ENCODE data around the gene PACC1. TPM values are rescaled to one million over a fixed set of nuclear protein-coding genes. Genes with fewer than 3 reads are reported as not detected.
"Not testable (repeated sequence)": the region's sequence is repeated elsewhere in the genome, so short reads cannot be mapped to it uniquely, and the experiment has no call there.

Gene PACC1
- total RNA-seq, 1 donor from 2014 or later: 2.4 TPM

DNA sequence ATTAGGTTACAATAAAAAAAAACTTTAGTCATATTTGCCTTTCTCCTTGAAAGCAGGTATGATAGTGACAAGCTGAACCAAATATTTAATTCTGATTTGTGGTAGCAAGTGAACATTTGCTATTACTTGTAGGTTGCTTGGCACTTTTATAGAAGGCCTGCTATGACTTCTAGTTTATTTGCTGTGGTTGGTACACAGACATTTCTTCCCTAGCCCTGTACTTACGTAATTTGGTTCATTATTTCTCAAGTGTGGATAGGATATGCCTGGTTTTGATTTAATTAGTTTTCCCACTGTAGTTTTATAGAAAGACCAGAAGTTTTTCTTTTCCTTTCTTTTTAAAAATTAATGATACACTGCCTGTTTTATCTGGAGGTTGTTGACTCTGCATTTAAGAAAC lies 73.6 kb downstream of the PACC1 start:
- DNase-seq (ENCODE audit: low spot score): no peak

DNA sequence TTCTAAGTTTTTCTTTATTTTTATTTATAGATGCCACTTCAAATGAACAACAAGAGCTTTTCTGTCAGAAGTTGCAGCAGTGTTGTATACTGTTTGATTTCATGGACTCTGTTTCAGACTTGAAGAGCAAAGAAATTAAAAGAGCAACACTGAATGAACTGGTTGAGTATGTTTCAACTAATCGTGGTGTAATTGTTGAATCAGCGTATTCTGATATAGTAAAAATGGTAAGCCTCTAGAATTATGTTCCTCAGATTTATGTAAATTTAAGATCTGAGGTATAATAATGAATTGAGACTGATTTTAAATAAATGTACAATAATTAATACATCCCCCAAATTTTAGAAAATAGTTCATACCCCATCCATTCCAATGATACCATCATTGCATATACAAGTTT lies 85.6 kb downstream of the PACC1 start:
- no peak for DNase-seq (ENCODE audit: low spot score)

DNA sequence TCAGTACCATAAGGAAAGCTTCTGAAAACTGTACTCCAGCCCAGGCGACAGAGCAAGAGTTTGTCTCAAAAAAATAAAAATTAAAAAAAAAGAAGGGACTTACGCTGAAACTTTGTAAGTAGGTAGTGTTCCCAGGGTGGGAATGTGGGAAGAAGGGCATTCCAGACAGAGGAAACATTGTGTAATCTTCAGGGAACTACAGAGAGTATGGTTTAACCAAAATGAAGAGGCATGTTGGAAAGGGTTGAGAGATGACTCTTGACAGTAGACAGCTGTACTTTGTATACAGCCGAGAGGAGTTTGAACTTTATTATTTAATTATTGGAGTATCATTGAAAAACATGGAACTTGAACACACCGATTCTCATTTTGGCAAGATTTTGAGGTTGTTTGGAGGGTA lies 86.4 kb downstream of the PACC1 start:
- DNase-seq (ENCODE audit: low spot score): no peak

DNA sequence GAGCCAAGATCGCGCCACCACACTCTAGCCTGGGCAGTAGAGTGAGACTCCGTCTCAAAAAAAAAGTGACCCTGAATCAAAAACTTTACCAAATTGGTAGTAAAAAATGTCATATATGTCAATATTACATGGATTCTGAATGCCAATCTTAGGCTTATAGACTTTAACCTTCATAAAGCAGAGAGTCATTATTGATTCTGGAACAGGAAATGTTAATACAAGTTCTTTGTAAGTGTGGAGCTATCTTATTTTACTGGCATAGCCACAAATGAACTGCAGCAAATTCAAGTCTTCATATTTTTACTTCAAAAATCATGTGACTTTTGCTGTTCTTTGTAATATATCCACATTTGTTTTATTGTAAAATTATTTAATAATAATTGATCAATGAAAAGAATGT lies 88.1 kb downstream of the PACC1 start:
- no peak for DNase-seq (ENCODE audit: low spot score)

DNA sequence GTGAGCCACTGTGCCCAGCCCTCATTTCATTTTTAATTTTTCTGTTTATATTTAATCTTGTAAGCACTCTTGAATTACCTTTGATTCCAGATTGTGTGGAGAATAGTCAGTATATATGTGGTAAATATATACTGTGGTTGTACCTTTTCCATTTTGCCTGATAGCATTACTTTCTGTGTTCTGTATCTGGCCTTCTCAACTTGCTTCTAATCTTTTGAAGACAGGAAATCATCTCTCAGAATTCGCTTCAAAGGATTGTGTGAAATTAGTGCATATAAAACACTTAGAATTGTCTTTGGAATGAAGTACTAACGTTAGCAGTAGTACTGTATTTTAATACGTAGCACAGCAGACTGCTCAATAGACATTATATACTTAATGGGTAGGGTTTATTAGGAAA lies 91.6 kb downstream of the PACC1 start:
- DNase-seq (ENCODE audit: low spot score): no peak

DNA sequence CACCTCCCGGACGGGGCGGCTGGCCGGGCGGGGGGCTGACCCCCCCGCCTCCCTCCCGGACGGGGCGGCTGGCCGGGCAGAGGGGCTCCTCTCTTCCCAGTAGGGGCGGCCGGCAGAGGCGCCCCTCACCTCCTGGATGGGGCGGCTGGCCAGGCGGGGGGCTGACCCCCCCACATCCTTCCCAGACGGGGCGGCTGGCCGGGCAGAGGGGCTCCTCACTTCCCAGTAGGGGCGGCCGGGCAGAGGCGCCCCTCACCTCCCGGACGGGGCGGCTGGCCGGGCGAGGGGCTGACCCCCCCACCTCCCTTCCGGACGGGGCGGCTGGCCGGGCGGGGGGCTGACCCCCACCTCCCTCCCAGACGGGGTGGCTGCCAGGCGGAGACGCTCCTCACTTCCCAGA lies 93.7 kb downstream of the PACC1 start:
- DNase-seq (ENCODE audit: low spot score): not testable (repeated sequence)

DNA sequence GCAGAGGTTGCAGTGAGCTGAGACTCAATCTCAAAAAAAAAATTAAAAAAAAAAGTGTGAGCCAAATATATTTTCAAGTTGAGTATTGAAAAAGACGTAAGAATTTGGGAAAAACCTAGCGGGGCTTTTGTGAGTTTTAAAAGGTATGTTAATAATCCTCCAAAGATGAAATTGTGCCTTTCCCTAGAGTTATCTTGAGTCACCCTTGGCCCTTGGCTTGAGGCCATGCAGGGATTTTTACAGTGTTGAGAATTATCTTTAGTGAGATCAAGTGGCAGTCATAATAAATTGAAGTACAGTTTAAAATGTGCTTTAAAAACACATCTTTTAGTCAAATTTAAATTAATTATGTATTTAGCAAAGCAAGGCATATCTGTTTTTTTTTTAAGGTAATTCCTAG lies 96.8 kb downstream of the PACC1 start:
- DNase-seq (ENCODE audit: low spot score): no peak

DNA sequence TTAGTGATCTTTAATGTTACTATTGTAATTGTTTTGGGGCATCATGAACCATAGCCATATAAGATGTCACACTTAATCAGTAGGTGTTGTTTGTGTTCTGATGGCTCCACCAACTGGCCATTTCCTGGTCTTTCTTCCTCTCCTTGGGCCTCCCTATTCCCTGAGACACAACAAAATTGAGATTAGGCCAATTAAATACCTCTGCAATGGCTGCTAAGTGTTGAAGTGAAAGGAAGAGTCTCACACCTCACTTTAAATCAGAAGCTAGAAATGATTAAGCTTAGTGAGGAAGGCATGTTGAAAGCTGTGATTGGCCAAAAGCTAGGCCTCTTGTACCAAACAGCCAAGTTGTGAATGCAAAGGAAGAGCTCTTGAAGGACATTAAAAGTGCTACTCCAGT lies 98.8 kb downstream of the PACC1 start:
- DNase-seq (ENCODE audit: low spot score): no peak

DNA sequence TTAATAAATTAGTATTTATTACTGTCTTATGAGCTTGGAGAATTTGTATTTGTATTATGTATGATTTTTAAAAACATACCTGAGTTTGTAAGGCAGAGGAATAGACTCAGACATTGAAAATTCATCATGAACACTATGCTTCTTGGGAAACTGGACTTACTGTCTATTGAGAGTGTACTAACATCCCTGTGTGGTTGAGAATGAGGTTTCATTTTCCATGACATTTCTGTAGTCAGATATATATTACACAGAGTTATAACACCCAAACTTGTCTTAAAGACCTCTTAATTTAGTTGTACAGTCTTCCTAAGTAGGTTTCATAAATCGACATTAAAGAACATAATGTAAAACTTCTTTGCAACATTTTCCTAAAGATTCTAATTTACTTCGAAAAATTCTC lies 99.5 kb downstream of the PACC1 start:
- no peak for DNase-seq (ENCODE audit: low spot score)

Other genes starting within 250 kb of the PACC1 start
- gene PPP2R5A, start 129.5 kb downstream of the PACC1 start, total RNA-seq (ENCODE audit: insufficient read depth, low replicate concordance): 32.0 TPM
- gene NENF, start 18.0 kb upstream of the PACC1 start, total RNA-seq (ENCODE audit: insufficient read depth, low replicate concordance): 103 TPM
- 82.1 TPM for gene ATF3, start 193.9 kb upstream of the PACC1 start, total RNA-seq (ENCODE audit: insufficient read depth, low replicate concordance)

Data from umbilical cord (tissue), 2 donors.